ENCODE data around the gene VRK3. TPM values are rescaled to one million over a fixed set of nuclear protein-coding genes. Genes with fewer than 3 reads are reported as not detected.
A peak's percentile ranks its signal among the peaks of the same experiment; 100 is the strongest.

Gene VRK3
- total and polyA plus RNA-seq, 7 donors, result 23.8 to 54.7 (median 28.6) TPM

DNA sequence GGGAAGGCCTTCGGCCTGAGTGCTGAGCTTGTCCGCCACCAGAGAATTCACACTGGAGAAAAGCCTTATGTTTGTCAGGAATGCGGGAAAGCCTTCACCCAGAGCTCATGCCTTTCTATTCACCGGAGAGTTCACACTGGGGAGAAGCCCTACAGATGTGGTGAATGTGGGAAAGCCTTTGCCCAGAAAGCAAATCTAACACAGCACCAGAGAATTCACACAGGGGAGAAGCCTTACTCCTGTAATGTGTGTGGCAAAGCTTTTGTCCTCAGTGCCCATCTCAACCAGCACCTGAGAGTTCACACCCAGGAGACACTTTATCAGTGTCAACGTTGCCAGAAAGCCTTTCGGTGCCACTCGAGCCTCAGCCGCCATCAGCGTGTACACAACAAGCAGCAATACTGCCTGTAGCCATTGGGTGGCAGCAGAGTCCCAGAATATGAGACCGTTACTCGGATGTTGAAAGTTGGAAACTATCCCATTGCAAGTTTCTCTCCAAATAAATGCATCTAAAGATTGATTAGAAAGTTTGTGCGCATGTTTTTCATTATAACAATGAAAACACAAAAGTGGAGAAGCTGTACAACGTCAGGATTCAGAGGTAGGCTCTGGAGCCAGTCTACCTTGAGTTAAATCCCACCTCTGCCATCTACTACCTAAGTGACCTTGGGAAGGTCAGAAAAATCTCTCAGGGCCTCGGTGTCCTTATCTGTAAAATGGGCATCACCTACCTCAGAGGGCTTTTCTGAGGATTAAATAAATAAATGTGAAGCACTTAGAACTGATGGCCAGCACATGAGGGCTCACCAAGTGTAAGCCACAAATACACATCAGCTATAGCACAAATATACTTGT lies 21.7 kb upstream of the VRK3 start:
- H3K27me3 ChIP-seq (ENCODE audit: insufficient read depth in 3 of 3, low read length in 2 of 3), result peaks cover 0 to 6% (median 0%) of the 10 kb centered on the region in 3 donors
- no peak overlapping the region for H3K27ac ChIP-seq
- DNase-seq, result peak; percentile 54 to 65
- intact Hi-C loops (cut with DNase I), result no loop called here
- no peak overlapping the region for H3K4me3 ChIP-seq
- 72 to 73% (median 73%) methylated on average over 14 of the region's 14 CpGs for WGBS, 3 donors
- peaks cover 53% of the 10 kb centered on the region for H3K9me3 ChIP-seq
- TF ChIP-seq, protein P1, sequence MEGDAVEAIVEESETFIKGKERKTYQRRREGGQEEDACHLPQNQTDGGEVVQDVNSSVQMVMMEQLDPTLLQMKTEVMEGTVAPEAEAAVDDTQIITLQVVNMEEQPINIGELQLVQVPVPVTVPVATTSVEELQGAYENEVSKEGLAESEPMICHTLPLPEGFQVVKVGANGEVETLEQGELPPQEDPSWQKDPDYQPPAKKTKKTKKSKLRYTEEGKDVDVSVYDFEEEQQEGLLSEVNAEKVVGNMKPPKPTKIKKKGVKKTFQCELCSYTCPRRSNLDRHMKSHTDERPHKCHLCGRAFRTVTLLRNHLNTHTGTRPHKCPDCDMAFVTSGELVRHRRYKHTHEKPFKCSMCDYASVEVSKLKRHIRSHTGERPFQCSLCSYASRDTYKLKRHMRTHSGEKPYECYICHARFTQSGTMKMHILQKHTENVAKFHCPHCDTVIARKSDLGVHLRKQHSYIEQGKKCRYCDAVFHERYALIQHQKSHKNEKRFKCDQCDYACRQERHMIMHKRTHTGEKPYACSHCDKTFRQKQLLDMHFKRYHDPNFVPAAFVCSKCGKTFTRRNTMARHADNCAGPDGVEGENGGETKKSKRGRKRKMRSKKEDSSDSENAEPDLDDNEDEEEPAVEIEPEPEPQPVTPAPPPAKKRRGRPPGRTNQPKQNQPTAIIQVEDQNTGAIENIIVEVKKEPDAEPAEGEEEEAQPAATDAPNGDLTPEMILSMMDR (IDR thresholded peaks at IDR 0.05), result peak; percentile 21
- H3K4me1 ChIP-seq, result no peaks in the 10 kb centered on the region
- peaks cover 64% of the 10 kb centered on the region in 2 donors for H3K36me3 ChIP-seq (ENCODE audit: insufficient read depth in 1 of 2, low read depth in 1 of 2)
- no peak for ATAC-seq

DNA sequence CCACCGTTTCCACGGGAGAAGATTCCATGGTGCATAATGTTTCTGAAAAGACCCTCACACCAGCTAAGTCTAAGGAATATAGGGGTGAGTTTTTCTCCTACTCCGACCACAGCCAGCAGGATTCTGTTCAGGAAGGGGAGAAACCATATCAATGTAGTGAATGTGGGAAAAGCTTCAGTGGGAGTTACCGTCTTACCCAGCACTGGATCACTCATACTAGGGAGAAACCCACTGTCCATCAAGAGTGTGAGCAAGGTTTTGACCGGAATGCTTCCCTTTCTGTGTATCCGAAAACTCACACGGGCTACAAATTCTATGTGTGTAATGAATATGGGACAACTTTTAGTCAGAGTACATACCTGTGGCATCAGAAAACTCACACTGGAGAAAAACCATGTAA lies 19.8 kb upstream of the VRK3 start:
- TF ChIP-seq, protein P1 (IDR thresholded peaks at IDR 0.05), result no peak
- H3K27me3 ChIP-seq (ENCODE audit: insufficient read depth in 3 of 3, low read length in 2 of 3), result no peaks in the 10 kb centered on the region
- 97 to 98% (median 98%) methylated on average over 7 of the region's 7 CpGs for WGBS, 3 donors
- H3K9me3 ChIP-seq, result peaks cover 53% of the 10 kb centered on the region
- H3K4me1 ChIP-seq, result no peaks in the 10 kb centered on the region
- ATAC-seq (no peak), DNase-seq (no peak)
- intact Hi-C loops (cut with DNase I), result no loop called here
- peaks cover 77 to 84% of the 10 kb centered on the region in 2 donors for H3K36me3 ChIP-seq (ENCODE audit: insufficient read depth in 1 of 2, low read depth in 1 of 2)
- H3K4me3 ChIP-seq, result no peak overlapping the region
- H3K27ac ChIP-seq, result no peak overlapping the region

DNA sequence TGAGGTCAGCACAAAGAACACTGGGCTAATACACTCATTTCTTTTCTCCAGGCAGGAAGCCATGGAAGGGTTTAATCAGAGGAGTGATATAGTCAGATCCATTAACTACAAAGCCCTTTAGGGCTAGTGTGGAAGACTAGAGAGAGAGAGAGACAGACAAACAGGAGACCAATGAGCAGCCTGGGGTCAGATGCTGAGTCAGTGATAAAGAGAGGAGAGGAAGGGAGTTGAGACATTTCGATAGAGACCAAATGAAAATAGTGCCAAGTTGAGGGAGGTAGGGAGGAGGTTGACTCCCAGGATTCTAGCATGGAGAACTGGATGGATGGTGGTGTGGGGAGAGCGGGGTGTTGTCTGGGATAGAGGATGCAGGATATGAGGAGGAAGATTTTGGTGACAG lies 18.8 kb upstream of the VRK3 start:
- TF ChIP-seq, protein P1 (IDR thresholded peaks at IDR 0.05), result no peak
- Histone ChIP-seq H3K9me3 (peaks cover 53% of the 10 kb centered on the region), H3K36me3 (ENCODE audit: insufficient read depth in 1 of 2, low read depth in 1 of 2) (peaks cover 79 to 94% of the 10 kb centered on the region in 2 donors), H3K4me1 (no peaks in the 10 kb centered on the region), H3K27me3 (ENCODE audit: insufficient read depth in 3 of 3, low read length in 2 of 3) (no peaks in the 10 kb centered on the region), H3K27ac (no peak overlapping the region), H3K4me3 (no peak overlapping the region)
- DNase-seq (no peak), ATAC-seq (no peak)
- intact Hi-C loops (cut with DNase I), result no loop called here
- WGBS, 3 donors, result 96 to 100% (median 98%) methylated on average over 2 of the region's 2 CpGs

DNA sequence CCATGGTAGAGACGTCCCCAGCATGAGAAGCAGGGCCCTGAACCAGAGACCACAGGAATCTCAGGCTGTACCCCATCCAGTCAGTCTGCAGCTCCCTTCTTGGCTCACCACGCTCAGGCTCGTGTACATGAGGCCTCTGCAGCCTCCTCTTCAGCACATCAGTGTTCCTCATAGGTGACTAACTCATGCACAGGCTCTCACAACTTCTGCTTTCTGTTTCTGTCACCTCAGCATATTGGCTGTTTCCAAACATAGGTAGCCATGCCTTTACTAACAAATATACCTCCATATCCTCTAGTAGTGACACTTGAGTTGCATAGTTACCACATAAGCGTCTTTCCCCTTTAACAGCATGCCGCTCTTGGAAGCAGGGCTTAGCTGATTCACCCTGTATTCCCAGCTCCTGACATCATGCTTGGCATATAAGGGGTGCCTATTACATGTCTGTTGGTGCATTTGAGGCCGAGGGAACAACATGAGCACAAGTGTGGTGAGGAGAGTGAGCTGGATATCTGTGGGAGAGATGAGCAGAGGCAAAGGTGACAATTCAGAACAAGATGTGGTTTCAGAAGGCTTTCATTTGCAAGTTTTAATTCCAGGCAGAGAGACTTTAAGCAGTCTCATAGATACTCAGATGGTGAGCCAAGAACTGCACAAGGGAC lies 17.3 kb upstream of the VRK3 start:
- Histone ChIP-seq H3K27ac (no peak overlapping the region), H3K9me3 (peaks cover 42% of the 10 kb centered on the region), H3K36me3 (ENCODE audit: insufficient read depth in 1 of 2, low read depth in 1 of 2) (peaks cover 69 to 98% of the 10 kb centered on the region in 2 donors), H3K4me3 (no peak overlapping the region), H3K27me3 (ENCODE audit: insufficient read depth in 3 of 3, low read length in 2 of 3) (no peaks in the 10 kb centered on the region), H3K4me1 (no peaks in the 10 kb centered on the region)
- ATAC-seq (no peak), DNase-seq (no peak)
- TF ChIP-seq, protein P1 (IDR thresholded peaks at IDR 0.05), result no peak
- intact Hi-C loops (cut with DNase I), result no loop called here
- WGBS, 3 donors, result 84 to 98% (median 96%) methylated on average over 6 of the region's 6 CpGs

Data from psoas muscle (tissue), 8 donors.